Measurements from ENCODE around the gene CFAP53. TPM values are rescaled to one million over a fixed set of nuclear protein-coding genes. Genes with fewer than 3 reads are reported as not detected.

Gene CFAP53
- total and polyA plus RNA-seq, 2 of the 13 experiments (the other 11 are each of a cell fraction or from before 2014, with no cell fraction given), result 0.05 to 0.07 TPM

DNA sequence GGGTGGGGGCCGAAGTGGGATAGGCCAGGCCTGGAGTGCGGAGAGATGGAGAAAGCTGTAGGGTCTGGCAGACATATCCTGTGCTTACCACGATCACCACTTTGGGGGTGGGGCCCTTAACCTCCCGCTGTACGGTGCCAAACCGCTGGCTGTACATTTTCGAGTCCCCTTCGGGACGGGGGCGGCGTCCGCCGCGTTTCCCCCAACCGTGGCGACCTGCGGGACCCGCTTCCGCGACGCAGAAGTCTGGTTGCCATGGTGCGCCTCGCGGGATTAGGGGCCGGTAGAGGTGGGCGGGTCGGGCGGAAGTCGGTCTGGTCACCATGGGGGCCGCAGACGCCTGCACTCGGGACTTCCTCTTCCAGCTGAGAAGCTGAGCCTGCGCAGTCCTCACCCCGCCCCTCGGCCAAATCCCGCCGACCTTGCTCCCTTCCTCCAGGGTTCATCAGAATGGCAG, at the start of gene CFAP53 (continued):
- TF ChIP-seq, protein P1, sequence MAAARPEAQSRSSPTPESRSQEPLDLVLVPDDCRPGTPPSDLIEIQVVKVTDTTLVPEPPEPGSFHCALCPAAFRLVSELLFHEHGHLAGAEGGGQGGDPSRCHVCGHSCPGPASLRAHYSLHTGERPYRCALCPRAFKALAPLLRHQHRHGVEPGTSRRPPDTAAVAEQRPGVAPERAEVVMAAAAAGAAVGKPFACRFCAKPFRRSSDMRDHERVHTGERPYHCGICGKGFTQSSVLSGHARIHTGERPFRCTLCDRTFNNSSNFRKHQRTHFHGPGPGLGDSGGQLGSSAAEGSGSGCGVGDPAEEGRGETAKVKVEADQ (CRISPR knock-in tag; IDR thresholded peaks at IDR 0.05; ENCODE audit: borderline replicate concordance), result 0 out of 2 replicates have a peak, but pooled peaks have one; percentile 33
- TF ChIP-seq MBD4 (IDR thresholded peaks at IDR 0.05; ENCODE audit: borderline replicate concordance, low read length) (no peak), SP2 (CRISPR knock-in tag; IDR thresholded peaks at IDR 0.05) (peak; percentile 57; the same call in 1 of the 2 replicates), ASH2L (IDR thresholded peaks at IDR 0.05; ENCODE audit: insufficient read length, low read depth, low read length) (peak; percentile 30), TSC22D2 (CRISPR knock-in tag; IDR thresholded peaks at IDR 0.05; ENCODE audit: borderline replicate concordance) (0 out of 2 replicates have a peak, but pooled peaks have one; percentile 17), HNRNPLL (IDR thresholded peaks at IDR 0.05; ENCODE audit: low read depth, low read length, poor library complexity, severe bottlenecking) (peak; percentile 36), KLF9 (CRISPR knock-in tag; IDR thresholded peaks at IDR 0.05; ENCODE audit: low read depth) (0 out of 2 replicates have a peak, but pooled peaks have one; percentile 69), YY1 (IDR thresholded peaks at IDR 0.05; ENCODE audit: insufficient read depth, insufficient replicate concordance, low read depth, low read length) (peak; percentile 65), ZBTB42 (CRISPR knock-in tag; IDR thresholded peaks at IDR 0.05) (no peak), ONECUT2 (CRISPR knock-in tag; IDR thresholded peaks at IDR 0.05) (no peak), ZNF772 (CRISPR knock-in tag; IDR thresholded peaks at IDR 0.05) (no peak), PHB2 (IDR thresholded peaks at IDR 0.05; ENCODE audit: partially characterized antibody) (no peak), RARG (CRISPR knock-in tag; IDR thresholded peaks at IDR 0.05; ENCODE audit: low read depth) (no peak), SIX4 (CRISPR knock-in tag; IDR thresholded peaks at IDR 0.05) (no peak), ARNT2 (CRISPR knock-in tag; IDR thresholded peaks at IDR 0.05; ENCODE audit: low read depth) (peak; percentile 79), ZNF567 (CRISPR knock-in tag; IDR thresholded peaks at IDR 0.05; ENCODE audit: borderline replicate concordance) (0 out of 2 replicates have a peak, but pooled peaks have one; percentile 44), ZNF143 (CRISPR knock-in tag; IDR thresholded peaks at IDR 0.05) (no peak), ZNF773 (CRISPR knock-in tag; IDR thresholded peaks at IDR 0.05; ENCODE audit: borderline replicate concordance) (no peak), KLF12 (CRISPR knock-in tag; IDR thresholded peaks at IDR 0.05; ENCODE audit: borderline replicate concordance) (0 out of 2 replicates have a peak, but pooled peaks have one; percentile 64), POLR2A (IDR thresholded peaks at IDR 0.05; ENCODE audit: insufficient read depth in 1 of 2, low read depth in 2 of 2, low read length in 2 of 2) (peak in 1 of 2 experiments; percentile 29; a peak in 2 of 4 replicates), SALL1 (CRISPR knock-in tag; IDR thresholded peaks at IDR 0.05) (peak; percentile 64; the same call in 1 of the 2 replicates), ZNF652 (CRISPR knock-in tag; IDR thresholded peaks at IDR 0.05; ENCODE audit: borderline replicate concordance, low read depth) (no peak), NFE2 (CRISPR knock-in tag; IDR thresholded peaks at IDR 0.05) (no peak), NPAS2 (CRISPR knock-in tag; IDR thresholded peaks at IDR 0.05; ENCODE audit: borderline replicate concordance) (no peak)
- TF ChIP-seq, protein P2, sequence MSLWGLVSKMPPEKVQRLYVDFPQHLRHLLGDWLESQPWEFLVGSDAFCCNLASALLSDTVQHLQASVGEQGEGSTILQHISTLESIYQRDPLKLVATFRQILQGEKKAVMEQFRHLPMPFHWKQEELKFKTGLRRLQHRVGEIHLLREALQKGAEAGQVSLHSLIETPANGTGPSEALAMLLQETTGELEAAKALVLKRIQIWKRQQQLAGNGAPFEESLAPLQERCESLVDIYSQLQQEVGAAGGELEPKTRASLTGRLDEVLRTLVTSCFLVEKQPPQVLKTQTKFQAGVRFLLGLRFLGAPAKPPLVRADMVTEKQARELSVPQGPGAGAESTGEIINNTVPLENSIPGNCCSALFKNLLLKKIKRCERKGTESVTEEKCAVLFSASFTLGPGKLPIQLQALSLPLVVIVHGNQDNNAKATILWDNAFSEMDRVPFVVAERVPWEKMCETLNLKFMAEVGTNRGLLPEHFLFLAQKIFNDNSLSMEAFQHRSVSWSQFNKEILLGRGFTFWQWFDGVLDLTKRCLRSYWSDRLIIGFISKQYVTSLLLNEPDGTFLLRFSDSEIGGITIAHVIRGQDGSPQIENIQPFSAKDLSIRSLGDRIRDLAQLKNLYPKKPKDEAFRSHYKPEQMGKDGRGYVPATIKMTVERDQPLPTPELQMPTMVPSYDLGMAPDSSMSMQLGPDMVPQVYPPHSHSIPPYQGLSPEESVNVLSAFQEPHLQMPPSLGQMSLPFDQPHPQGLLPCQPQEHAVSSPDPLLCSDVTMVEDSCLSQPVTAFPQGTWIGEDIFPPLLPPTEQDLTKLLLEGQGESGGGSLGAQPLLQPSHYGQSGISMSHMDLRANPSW (CRISPR knock-in tag; IDR thresholded peaks at IDR 0.05; ENCODE audit: borderline replicate concordance), result no peak
- TF ChIP-seq, protein P3, sequence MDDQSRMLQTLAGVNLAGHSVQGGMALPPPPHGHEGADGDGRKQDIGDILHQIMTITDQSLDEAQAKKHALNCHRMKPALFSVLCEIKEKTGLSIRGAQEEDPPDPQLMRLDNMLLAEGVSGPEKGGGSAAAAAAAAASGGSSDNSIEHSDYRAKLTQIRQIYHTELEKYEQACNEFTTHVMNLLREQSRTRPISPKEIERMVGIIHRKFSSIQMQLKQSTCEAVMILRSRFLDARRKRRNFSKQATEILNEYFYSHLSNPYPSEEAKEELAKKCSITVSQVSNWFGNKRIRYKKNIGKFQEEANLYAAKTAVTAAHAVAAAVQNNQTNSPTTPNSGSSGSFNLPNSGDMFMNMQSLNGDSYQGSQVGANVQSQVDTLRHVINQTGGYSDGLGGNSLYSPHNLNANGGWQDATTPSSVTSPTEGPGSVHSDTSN (CRISPR knock-in tag; IDR thresholded peaks at IDR 0.05; ENCODE audit: borderline replicate concordance), result no peak
- TF ChIP-seq, protein P4, sequence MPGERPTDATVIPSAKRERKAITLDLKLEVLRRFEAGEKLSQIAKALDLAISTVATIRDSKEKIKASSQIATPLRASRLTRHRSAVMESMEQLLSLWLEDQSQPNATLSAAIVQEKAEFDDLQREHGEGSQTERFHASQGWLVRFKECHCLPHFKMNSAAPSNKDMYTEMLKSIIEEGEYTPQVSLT (CRISPR knock-in tag; IDR thresholded peaks at IDR 0.05; ENCODE audit: borderline replicate concordance, low read depth), result no peak
